ENCODE measurements around the gene IDUA.

The IDUA gene

GRCh38 chr4:1011022-1011665 lies 24.3 kb downstream of the IDUA start, which contains the start of gene FGFRL1:
Gene FGFRL1, plus strand, starts transcription at chr4:1011626. Its CDS starts 860 bp downstream, at chr4:1012486.
- intact Hi-C loops (cut with DNase I), result no loop called here
- peak in 8 of 10 donors; percentile 42 to 87 (median 65) for DNase-seq

- no peak for DNase-seq
- intact Hi-C loops (cut with DNase I), result no loop called here
These were observed 24.8 kb downstream of the IDUA start for GRCh38 chr4:1011666-1012033.

- no peak for DNase-seq
These were observed 25.3 kb downstream of the IDUA start for GRCh38 chr4:1012034-1012739.

GRCh38 chr4:1013225-1014073 lies 26.6 kb downstream of the IDUA start:
- no peak for DNase-seq
- intact Hi-C loops (cut with DNase I), result loop anchor here (1.0 kb wide), 1 partner anchor 21 kb away; no protein-coding TSS in a partner anchor

More at GRCh38 chr4:1012034-1012739, 25.3 kb downstream of the IDUA start:
- intact Hi-C loops (cut with DNase I), result no loop called here

GRCh38 chr4:1014291-1015167 lies 27.7 kb downstream of the IDUA start:
- peak in 9 of 10 donors; percentile 71 to 96 (median 78) for DNase-seq
- intact Hi-C loops (cut with DNase I), result loop anchor here (1.0 kb wide), 1 partner anchor 20 kb away; no protein-coding TSS in a partner anchor

GRCh38 chr4:1015179-1015578 lies 28.3 kb downstream of the IDUA start:
- intact Hi-C loops (cut with DNase I), result no loop called here
- DNase-seq, result peak in 2 of 10 donors; percentile 30 to 50

GRCh38 chr4:1015746-1016145 lies 28.9 kb downstream of the IDUA start:
- no peak for DNase-seq
- intact Hi-C loops (cut with DNase I), result no loop called here

GRCh38 chr4:1017211-1017610 lies 30.4 kb downstream of the IDUA start:
- intact Hi-C loops (cut with DNase I), result no loop called here
- no peak for DNase-seq

- DNase-seq, result no peak
- intact Hi-C loops (cut with DNase I), result no loop called here
These were observed 30.9 kb downstream of the IDUA start for GRCh38 chr4:1017706-1018105.

- intact Hi-C loops (cut with DNase I), result no loop called here
- DNase-seq, result no peak
These were observed 31.5 kb downstream of the IDUA start for GRCh38 chr4:1018147-1019020.

GRCh38 chr4:1019320-1019719 lies 32.5 kb downstream of the IDUA start:
- intact Hi-C loops (cut with DNase I), result no loop called here
- DNase-seq, result no peak

- intact Hi-C loops (cut with DNase I), result no loop called here
- no peak for DNase-seq
These were observed 33.1 kb downstream of the IDUA start for GRCh38 chr4:1019729-1020470.

GRCh38 chr4:1021386-1022050 lies 34.7 kb downstream of the IDUA start:
- intact Hi-C loops (cut with DNase I), result no loop called here
- DNase-seq, result no peak

- no peak for DNase-seq
- intact Hi-C loops (cut with DNase I), result no loop called here
These were observed 35.4 kb downstream of the IDUA start for GRCh38 chr4:1022051-1022738.

GRCh38 chr4:1022739-1023066 lies 35.9 kb downstream of the IDUA start:
- intact Hi-C loops (cut with DNase I), result no loop called here
- DNase-seq, result no peak

- DNase-seq, result no peak
- intact Hi-C loops (cut with DNase I), result no loop called here
These were observed 36.3 kb downstream of the IDUA start for GRCh38 chr4:1023075-1023640.
